IPS-NIHi7 (cell line): ENCODE results near the gene DOHH.

Experiments used
- DNase-seq: peaks from one replicate; pipeline ENCODE4 v3.0.0; 2012; ENCODE audit warnings: mixed read lengths; ENCODE audit errors: extremely low spot score

Gene DOHH

GRCh38 chr19:3500429-3501101 is at the start of gene DOHH:
DOHH (minus strand) TSS chr19:3500674; CDS start chr19:3496814, 3,860 bp downstream.
- DNase-seq: peak; percentile 96

DNA sequence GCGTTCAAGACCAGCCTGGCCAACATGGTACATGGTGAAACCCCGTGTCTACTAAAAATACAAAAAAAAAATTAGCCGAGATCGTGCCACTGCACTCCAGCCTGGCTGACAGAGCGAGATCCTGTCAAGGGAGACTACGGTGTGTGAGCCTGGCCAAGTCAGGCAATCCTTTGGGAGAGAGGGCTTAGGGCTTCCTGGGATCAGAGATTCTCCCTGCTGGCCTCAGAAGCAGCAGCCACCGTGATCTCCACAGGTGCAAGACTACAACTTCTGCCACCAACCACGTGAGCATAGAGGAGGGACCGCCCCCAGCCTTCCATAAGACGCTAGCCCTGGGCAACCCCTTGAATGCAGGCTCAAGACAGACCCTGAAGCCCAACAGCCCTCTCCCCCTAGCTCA is 49.3 kb upstream of the DOHH start:
- no peak for DNase-seq

GRCh38 chr19:3548606-3549005 is 48.1 kb upstream of the DOHH start:
- DNase-seq: no peak

DNA sequence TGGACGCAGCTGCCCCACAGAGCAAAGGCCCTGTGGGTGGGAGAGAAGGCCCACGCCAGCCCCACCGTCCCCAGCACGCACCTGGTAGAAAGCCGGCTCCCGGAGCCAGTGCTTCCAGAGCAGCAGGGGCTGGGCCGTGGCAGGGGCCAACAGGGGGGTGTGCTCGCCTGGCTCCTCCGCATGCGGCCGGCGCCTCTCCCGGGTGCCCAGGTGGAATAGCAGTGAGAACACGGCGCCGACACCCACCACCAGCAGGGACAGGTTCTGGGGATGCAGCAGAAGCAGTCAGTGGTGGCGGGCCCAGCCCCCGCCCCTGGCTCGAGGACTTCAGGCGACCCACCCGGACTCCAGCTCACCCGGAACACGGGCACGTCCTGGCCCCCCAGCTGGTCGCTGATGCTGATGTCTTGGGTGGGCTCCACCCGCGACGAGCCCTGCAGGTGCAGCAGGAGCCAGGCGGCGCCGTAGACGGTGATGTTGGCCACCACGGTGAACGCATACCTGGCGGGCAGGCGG is 47.4 kb upstream of the DOHH start:
- DNase-seq: no peak

DNA sequence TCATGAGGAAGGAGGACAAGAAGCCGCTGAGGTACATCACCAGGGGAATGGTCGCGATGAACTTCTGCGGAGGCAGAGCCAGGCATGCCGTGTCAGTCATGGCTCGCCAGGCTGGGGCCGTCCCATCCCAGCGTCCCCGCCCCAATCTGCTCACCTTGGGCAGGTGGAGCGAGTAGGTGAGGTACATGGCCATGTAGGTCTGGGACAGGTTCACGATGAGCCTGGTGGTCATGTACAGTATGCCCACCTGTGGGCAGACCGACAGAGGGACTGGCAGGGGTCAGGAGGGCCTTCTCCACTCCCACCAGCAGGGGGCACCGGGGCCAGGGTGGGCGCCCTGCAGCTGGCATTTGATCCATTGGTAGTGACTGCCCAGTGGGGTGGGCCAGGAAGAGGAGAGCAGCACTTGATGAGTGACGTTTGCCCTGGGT is 46.8 kb upstream of the DOHH start:
- no peak for DNase-seq

GRCh38 chr19:3546119-3546518 is 45.6 kb upstream of the DOHH start:
- DNase-seq: no peak

GRCh38 chr19:3545669-3546034 is 45.2 kb upstream of the DOHH start:
- DNase-seq: no peak

GRCh38 chr19:3544742-3545668 is 44.5 kb upstream of the DOHH start:
- DNase-seq: peak; percentile 94

GRCh38 chr19:3544058-3544376 is 43.5 kb upstream of the DOHH start:
- no peak for DNase-seq

DNA sequence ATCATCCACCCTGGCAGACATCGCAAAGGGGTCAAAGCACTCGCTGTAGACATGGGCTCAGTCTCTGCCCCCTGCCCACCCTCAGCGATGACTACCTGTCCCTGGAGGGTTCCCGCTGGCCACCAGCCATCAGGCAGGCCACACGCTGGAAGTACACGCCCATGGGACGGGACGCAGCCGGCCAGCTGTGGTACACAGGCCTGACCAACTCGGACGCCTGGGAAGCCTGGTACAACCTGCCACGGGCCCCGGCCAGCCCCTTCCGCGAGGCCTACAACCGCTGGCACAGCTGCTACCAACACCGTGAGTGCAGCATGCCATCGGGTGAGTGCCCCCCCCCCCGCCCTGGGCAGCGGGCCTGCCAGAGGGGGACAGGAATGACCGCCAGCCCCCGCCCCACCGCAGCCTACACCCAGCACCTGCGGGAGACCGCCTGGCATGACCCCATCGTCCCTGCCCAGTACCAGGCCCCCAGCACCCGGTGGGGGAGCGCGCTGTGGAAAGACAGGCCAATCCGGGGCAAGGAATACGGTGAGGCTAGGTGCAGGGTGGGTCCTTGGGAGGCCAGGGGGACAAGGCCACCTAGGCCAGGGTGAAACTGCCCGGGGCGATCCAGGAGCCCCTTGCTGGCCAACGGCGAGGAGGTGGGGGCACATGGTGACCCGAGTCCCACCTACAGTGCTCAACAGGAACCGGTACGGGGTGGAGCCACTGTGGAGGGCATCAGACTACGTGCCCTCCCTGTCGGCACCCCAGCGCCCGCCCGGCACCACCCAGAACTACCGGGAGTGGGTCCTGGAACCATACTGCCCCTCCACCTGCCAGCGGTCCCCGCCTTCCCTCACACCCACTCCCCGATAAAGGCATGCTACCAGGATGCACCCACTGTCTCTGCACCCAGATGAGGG is 42.9 kb upstream of the DOHH start:
- no peak for DNase-seq

DNA sequence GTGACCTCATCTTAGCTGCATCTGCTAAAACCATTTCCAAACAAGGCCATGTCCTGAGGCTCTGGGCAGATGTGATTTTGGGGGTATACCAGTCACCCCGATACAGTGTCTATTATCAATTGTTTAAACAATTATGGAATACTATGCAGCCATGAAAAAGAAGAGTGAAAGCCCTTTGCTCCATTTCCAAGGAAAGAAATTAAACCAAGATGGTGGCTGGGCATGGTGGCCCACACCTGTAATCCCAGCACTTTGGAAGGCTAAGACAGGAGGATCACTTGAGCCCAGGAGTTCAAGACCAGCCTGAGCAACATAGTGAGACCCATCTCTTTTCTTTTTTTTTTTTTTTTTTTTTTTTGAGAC is 39.3 kb upstream of the DOHH start:
- DNase-seq: no peak

DNA sequence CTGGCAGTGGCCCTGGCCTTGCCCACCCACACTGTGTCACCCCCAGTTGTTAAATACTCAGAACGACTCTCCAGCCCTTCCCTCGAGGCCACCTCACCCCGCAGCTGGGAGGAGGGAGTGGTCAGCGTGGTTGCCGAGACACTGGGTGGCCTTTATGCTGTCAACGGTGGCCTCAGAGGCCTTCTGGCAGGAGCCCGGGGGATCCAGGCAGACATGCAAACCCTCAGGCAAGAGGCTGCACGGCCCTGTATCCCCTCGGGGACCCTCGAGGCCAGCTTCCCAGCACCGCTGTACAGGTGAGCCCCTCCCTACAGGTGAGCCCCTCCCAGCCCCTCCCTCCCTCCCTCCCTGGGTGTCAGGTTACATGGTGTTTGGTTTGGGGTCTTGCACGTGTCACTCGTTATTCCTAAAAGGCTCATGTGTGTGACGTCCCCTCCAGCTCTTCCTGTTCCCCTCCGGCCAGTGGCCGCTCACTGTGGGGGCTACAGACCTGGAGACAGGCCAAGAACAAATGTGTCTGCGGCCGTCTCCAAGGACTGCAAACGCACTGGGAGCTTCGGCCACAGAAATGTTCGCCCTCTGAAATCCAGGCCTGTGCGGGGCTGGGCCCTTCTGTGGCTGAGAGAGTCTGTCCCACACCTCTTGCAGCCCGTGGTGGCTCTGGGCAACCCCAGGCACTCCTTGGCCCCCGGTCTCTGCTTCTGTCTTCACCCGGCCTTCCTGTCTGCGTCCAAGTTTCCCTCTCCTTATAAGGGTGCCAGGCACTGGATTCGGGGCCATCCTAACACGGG is 38.7 kb upstream of the DOHH start, which contains the start of gene TEKTIP1:
TSS of gene TEKTIP1 (plus strand) at position 210 of the 791 bp plus-strand sequence. CDS start at position 214, 4 bp downstream.
- peak; percentile 63 for DNase-seq

DNA sequence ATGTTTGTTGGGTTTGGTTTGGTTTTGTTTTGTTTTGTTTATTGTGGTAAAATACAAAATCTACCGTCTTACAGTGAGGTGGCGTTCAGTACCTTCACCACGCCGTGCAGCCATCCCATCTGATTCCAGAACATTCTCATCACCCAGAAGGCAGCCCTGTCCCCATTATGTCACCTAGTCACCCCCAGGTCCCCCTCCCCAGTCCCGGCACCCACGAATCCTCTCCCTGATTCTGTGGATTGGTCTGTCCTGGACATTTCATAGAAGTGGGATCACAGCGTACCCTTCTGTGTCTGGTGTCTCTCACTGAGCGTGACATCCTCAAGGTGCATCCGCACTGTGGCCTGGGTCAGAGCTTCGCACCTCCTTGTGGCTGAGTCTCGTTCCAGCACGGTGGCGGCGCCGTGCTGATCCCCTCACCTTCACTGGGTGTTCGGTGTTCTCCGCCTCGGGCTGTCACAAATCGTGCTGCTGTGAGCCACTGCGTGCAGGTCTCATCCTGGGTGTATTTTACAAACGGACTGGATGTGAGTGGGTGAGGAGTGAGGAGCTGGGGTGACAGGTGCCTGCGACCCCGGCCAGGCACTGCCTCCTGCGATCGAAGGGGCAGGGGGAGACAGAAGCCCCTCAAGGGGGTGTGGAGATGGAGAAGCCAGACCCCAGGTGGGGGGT is 37.9 kb upstream of the DOHH start:
- no peak for DNase-seq

DNA sequence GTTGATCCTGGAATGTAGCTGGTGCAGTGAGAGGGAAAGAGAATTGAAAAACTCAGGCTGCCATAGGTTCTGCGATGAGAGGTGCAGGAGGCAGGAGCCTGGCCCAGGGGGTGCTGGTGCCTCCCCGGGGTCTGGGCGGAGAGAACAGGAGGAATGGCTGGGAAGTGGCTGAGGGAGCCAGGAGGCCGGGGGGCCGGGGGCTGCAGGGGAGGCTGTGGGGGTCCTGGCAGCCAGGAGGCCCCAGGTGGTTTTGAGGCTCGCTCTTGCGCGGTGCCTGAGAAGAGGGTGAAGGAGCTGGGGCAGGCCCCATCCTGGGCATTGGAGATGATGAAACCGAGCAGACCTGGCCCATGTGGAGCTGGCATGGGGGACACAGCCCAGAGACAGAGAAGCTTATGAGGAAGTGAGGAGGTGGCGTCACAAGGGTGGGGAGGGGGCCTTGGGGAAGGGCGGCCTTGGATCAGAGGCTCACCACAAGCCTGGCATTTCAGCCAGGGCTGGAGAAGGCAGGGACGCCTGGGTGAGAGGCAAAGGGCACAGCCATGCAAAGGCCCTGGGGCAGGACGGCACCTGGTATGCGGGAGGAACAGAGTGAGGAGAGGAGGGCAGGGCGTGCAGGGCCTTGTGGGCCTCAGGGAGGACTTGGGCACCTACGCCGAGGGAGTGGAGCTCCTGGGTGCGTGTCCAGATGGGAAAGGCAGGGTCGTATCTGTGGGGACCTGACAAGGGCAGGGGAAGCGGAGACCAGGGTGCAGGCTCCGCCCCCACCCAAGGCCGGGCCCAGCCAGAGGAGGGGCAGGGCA is 37.2 kb upstream of the DOHH start:
- no peak for DNase-seq

GRCh38 chr19:3537101-3537437 is 36.6 kb upstream of the DOHH start:
- no peak for DNase-seq

DNA sequence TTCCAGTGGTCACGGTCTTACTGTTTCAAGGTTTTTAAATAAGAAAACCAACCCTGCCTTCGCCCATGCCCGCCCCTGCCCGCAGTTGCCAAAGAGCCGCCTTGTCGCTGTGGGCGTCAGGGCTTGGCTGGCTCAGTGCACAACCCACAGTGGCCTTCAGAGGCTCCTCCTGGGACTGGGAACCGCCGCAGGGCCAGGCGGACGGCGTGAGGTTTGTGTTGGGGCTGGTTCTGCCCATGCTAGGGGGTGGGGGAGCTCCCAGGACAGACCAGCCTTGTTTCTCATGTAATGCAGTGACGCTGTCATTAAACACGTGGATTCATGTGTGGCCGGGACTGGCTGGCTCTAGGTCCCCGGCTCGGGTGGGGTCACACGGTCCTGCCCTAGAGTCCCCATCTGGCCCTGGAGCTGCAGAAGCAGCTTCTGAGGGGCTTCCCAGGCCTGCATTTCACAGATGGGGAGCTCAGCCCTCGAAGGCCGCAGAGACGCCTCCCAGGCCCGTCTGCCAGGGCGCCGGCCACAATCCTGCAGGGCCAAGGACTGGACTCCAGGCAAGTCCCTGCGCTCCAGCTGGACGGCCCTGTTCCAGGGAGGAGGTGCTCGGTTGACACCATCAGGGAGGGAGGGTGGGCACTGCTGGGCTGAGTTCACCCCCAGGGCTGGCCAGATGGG is 36.1 kb upstream of the DOHH start:
- DNase-seq: no peak

DNA sequence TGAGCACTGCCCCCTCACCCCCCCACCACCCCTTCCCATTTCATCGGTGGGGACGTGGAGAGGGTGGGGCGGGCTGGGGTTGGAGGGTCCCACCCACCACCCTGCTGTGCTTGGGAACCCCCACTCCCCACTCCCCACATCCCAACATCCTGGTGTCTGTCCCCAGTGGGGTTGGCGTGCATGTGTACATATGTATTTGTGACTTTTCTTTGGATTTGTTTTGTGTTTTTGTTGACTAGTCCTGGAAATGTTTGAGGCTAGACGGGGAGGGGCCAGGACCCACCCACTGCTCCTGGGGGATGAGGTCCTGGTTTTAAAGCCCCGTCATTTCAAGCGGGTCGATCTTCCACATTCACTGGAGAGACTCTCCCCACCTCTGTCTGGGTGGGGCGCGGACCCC is 35.5 kb upstream of the DOHH start:
- no peak for DNase-seq

DNA sequence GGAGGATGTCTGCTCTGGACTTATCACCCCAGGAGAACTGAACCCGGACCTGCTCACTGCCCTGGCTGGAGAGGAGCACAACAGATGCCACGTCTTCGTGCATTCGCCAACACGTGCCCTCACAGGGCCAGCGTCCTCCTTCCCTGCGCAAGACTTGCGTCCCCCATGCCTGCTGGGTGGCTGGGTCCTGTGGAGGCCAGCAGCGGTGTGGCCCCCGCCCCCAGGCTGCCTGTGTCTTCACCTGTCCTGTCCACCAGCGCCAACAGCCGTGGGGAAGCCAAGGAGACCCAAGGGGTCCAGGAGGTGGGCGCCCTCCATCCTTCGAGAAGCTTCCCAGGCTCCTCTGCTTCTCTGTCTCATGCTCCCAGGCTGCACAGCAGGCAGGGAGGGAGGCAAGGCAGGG is 35.1 kb upstream of the DOHH start:
- no peak for DNase-seq

- no peak for DNase-seq
These were observed 34.7 kb upstream of the DOHH start for GRCh38 chr19:3535235-3535535.
